Gastroesophageal sphincter (tissue), 3 donors: Measurements from ENCODE around the gene MCTP1.

Experiments
- EP300 ChIP-seq: sonication (generic); formaldehyde crosslinking; IDR thresholded peaks from one replicate; pipeline ENCODE4 v1.6.1; 2017; ENCODE audit warnings: antibody characterized with exemption, mild to moderate bottlenecking
- TF ChIP-seq, protein P1 (sequence below), 4 experiments: fragments of 200-600 bp in 2 of 4; fragments of 450-650 bp in 2 of 4; sonication (generic) in 1 of 4; IDR thresholded peaks; one replicate each; pipeline ENCODE4 v1.5.1; 2017 to 2019; ENCODE audit warnings: antibody characterized with exemption in 4 of 4, mild to moderate bottlenecking in 2 of 4, moderate library complexity in 2 of 4

DNA sequence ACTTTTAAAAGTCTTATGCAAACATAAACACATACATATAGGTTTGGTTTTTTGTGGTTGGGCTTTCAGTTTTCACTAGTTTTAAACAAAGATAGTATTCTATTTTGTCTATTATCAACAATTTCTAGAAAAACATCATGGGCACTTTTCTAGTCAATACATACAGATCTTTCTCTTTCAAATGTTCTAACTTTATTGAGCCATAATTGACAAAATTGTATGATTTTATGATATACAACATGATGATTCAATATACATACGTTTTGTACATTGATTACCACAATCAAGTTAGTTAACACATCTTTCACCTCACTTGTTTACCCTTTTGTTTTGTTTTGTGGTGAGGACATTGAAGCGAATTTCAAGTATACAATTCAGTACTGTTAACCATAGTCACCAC lies 265.9 kb downstream of the MCTP1 start:
- TF ChIP-seq, protein P1, sequence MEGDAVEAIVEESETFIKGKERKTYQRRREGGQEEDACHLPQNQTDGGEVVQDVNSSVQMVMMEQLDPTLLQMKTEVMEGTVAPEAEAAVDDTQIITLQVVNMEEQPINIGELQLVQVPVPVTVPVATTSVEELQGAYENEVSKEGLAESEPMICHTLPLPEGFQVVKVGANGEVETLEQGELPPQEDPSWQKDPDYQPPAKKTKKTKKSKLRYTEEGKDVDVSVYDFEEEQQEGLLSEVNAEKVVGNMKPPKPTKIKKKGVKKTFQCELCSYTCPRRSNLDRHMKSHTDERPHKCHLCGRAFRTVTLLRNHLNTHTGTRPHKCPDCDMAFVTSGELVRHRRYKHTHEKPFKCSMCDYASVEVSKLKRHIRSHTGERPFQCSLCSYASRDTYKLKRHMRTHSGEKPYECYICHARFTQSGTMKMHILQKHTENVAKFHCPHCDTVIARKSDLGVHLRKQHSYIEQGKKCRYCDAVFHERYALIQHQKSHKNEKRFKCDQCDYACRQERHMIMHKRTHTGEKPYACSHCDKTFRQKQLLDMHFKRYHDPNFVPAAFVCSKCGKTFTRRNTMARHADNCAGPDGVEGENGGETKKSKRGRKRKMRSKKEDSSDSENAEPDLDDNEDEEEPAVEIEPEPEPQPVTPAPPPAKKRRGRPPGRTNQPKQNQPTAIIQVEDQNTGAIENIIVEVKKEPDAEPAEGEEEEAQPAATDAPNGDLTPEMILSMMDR (IDR thresholded peaks at IDR 0.05), result no peak
- no peak for TF ChIP-seq EP300
